Astrocyte of the spinal cord (primary cell): Measurements from ENCODE around the gene GRB10.

ENCODE experiments used
- DNase-seq: peaks from one replicate; pipeline ENCODE4 v3.0.0; 2011; ENCODE audit warnings: low read depth, low spot score
- H3K4me3 ChIP-seq: 2 replicates; pipeline ENCODE4 v1.5.1; 2011; ENCODE audit warnings: low read depth, mild to moderate bottlenecking, low read length, moderate library complexity
- in situ Hi-C: cut with HindIII; loops from 2 replicates; pipeline ENCODE4 v1.10.0; 2017; ENCODE audit warnings: low sequenced_read_pairs
- TF ChIP-seq, protein P1 (sequence below): IDR thresholded peaks from 2 replicates; pipeline ENCODE4 v1.5.1; 2012; ENCODE audit warnings: low read depth, mild to moderate bottlenecking, low read length, inconsistent platforms

The GRB10 gene

DNA sequence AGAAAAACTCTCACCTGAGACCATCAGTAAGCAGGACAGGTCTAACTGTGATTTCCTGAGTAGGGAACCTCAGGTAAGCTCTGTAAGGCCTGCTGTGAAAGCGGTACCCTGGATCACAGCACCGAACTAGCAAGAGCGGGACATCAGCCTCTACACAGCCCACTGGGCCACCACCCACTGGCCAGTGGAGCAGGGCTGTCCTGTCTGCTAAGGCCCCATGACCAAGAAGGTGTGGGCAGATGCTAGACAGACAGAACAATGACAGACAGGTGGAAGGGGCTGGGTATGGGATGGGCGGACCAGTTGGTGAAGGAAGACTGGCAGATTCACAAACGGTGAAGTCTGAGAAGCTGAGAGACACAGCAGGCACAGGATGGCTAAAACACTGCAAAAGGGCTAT is 138.1 kb downstream of the GRB10 start:
- no peak overlapping the region for H3K4me3 ChIP-seq
- TF ChIP-seq, protein P1, sequence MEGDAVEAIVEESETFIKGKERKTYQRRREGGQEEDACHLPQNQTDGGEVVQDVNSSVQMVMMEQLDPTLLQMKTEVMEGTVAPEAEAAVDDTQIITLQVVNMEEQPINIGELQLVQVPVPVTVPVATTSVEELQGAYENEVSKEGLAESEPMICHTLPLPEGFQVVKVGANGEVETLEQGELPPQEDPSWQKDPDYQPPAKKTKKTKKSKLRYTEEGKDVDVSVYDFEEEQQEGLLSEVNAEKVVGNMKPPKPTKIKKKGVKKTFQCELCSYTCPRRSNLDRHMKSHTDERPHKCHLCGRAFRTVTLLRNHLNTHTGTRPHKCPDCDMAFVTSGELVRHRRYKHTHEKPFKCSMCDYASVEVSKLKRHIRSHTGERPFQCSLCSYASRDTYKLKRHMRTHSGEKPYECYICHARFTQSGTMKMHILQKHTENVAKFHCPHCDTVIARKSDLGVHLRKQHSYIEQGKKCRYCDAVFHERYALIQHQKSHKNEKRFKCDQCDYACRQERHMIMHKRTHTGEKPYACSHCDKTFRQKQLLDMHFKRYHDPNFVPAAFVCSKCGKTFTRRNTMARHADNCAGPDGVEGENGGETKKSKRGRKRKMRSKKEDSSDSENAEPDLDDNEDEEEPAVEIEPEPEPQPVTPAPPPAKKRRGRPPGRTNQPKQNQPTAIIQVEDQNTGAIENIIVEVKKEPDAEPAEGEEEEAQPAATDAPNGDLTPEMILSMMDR, result no peak
- DNase-seq, result no peak
- in situ Hi-C loops, result no loop called here

DNA sequence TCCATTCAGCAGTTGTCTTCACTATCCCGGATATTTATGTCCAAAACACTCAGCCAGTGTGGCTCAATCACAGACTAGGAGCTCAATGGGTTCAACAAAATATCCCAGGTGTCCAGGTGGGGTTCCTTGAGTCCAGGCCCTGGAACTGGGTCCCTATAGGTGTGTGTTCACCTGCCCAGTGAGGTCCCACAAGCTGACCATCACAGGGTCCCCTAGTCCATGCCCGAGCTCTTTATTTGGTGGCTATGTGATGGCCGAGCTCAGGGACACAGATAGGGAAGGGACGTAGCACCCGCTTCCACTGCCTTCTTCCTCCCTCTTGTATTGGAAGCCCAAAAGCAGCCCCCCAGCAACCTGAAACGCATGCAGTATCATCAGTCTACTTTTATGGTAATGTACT is 138.6 kb downstream of the GRB10 start:
- TF ChIP-seq, protein P1, result no peak
- no peak for DNase-seq
- H3K4me3 ChIP-seq, result no peak overlapping the region
- in situ Hi-C loops, result no loop called here

DNA sequence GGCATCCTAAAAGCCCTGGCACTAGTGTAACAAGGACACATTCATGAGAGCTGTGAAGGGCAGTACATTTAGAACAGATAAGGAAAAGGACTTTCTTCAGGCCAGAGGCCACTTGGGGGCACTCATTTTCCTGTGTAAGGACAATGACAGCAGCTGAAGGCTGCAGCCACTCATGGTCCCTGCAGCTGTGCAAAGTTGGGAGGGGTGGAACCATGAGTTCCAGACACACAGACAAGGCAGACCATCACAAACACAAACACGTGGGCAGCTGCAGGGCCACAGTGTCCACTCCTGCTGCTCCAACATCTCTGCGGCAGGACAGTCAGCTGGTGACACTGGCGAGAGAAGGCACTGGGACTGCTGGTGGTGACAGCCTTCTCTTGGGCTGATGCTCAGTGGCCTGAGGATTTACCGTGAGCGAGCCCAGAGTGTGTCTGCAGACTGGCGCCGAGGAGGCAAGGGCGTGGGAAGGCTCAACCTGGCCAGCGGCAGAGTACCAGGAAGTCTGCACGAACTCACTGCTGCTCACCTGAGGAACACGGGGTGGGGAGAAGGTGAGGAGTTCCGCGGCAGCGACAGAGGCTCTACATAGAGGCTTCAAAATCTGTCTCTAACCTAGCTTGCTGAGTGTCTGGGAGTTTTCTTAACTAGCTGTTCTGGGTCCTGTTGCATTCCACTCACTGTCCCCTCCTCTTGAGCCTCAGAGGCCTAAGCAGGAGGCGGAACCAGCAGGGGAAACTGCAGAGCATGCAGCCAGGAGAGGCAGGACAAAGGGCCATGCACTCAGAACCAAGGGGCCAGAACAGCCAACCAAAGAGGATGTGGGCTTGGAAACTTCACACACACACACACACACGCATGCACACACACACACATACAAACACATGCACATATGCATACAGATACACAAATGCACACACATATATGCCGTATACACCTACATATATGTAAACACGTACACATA is 141.0 kb downstream of the GRB10 start:
- no peak for DNase-seq
- TF ChIP-seq, protein P1, result no peak
- no peak overlapping the region for H3K4me3 ChIP-seq
- in situ Hi-C loops, result no loop called here

DNA sequence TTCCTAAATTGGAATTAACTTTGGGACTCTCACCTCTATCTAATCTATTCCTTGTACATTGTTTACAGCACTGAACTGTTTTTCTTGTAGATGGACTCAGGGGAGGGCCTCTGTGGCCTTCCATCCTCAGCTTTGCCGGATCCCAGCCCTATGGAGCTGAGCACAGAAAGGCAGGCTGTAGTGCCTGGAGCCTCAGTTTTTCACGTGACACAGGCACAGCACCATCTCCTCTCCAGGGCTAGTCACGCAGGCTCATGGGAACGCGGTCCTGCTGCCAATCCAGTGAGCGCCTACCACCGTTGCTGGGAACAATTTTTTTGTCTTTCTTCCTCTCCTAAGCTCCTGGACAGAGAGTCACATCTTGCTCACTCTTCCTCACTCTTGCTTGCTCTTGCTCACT is 141.9 kb downstream of the GRB10 start:
- DNase-seq, result no peak
- in situ Hi-C loops, result no loop called here
- TF ChIP-seq, protein P1, result no peak
- no peak overlapping the region for H3K4me3 ChIP-seq

DNA sequence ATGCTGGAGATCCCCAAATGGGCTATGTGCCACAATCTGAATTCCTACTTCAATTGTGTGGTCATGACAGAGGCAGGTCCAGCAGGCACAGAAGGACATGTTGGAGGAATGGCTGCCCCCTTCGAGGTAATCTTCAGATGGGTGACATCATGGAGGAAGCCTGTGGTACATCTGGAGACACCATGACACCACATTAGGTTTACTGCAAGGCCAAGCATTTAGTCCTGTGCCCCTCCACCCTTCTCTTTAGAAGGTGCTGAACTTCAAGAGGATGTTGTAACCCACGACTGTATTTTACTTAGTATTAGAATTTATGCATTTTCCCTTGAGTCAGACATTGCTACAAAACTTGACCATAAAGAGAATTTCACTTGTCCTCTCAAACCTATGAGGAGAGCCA is 142.4 kb downstream of the GRB10 start:
- no peak for DNase-seq
- TF ChIP-seq, protein P1, result no peak
- in situ Hi-C loops, result no loop called here
- no peak overlapping the region for H3K4me3 ChIP-seq

DNA sequence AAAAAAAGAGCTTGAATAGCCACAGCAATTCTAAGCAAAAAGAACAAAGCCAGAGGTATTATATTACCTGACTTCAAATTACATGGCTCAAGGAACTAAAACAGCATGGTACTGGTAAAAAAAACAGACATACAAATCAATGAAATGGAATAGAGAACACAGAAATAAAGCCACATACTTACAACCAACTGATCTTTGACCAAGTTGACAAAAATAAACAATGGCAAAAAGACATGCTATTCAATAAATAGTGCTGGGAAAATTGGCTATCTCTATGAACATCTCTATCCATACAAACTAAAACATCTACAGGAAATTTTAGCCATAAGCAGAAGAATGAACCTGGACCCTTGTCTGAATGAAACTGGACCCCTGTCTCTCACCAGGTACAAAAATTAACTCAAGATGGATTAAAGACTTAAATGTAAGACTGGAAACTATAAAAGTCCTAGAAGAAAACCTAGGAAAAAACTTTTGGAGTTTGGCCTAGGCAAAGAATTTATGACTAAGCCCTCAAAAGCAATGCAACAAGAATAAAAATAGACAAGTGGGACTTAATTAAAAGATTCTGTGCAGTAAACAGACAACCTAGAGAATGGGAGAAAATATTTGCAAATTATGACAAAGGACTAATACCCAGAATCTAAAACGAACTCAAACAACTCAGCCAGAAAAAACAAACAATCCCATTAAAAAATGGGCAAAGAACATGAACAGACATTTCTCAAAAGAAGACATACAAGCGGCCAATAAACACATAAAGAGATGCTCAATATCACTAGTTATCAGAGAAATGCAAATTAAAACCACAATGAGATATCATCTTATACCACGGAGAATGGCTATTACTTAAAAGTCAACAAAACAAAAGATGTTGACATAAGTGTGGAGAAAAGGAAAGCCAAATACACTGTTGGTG is 144.7 kb downstream of the GRB10 start:
- in situ Hi-C loops, result no loop called here
- no peak overlapping the region for H3K4me3 ChIP-seq
- DNase-seq, result peak; percentile 35
- TF ChIP-seq, protein P1, result no peak
